HG02763 (cell line): Measurements from ENCODE around the gene C9orf72.
"Not testable (repeated sequence)": the region's sequence is repeated elsewhere in the genome, so short reads cannot be mapped to it uniquely, and the experiment has no call there.

Experiments
- ATAC-seq: cut with Tn5 transposase; IDR thresholded peaks from one replicate; pipeline ENCODE4 v1.9.1; 2021; ENCODE audit warnings: mild to moderate bottlenecking, moderate library complexity; ENCODE audit not compliant: unreplicated experiment

C9orf72 gene

GRCh38 chr9:27572918-27573633 is at the start of gene C9orf72:
C9orf72 (minus strand) TSS chr9:27573481; CDS start chr9:27567120, 6,361 bp downstream.
- ATAC-seq = peak; percentile 65

- no peak for ATAC-seq
These were observed 49.5 kb upstream of the C9orf72 start for GRCh38 chr9:27622693-27623340.

GRCh38 chr9:27619743-27620142 is 46.5 kb upstream of the C9orf72 start:
- ATAC-seq = no peak

GRCh38 chr9:27618066-27618465 is 44.8 kb upstream of the C9orf72 start:
- ATAC-seq = no peak

- ATAC-seq = no peak
These were observed 41.3 kb upstream of the C9orf72 start for GRCh38 chr9:27614551-27614950.

GRCh38 chr9:27612036-27612435 is 38.8 kb upstream of the C9orf72 start:
- not testable (repeated sequence) for ATAC-seq

GRCh38 chr9:27610622-27611021 is 37.3 kb upstream of the C9orf72 start:
- ATAC-seq = no peak

GRCh38 chr9:27602954-27603353 is 29.7 kb upstream of the C9orf72 start:
- ATAC-seq = no peak

GRCh38 chr9:27602142-27602861 is 29.0 kb upstream of the C9orf72 start:
- no peak for ATAC-seq

- no peak for ATAC-seq
These were observed 28.1 kb upstream of the C9orf72 start for GRCh38 chr9:27601396-27601795.

GRCh38 chr9:27600256-27600655 is 27.0 kb upstream of the C9orf72 start:
- ATAC-seq = no peak

- no peak for ATAC-seq
These were observed 26.6 kb upstream of the C9orf72 start for GRCh38 chr9:27599870-27600238.

GRCh38 chr9:27599102-27599869 is 26.0 kb upstream of the C9orf72 start:
- ATAC-seq = no peak

GRCh38 chr9:27595733-27596132 is 22.5 kb upstream of the C9orf72 start:
- no peak for ATAC-seq

GRCh38 chr9:27591672-27592071 is 18.4 kb upstream of the C9orf72 start:
- ATAC-seq = no peak

GRCh38 chr9:27591093-27591492 is 17.8 kb upstream of the C9orf72 start:
- no peak for ATAC-seq

- no peak for ATAC-seq
These were observed 17.4 kb upstream of the C9orf72 start for GRCh38 chr9:27590651-27591050.

- ATAC-seq = no peak
These were observed 16.2 kb upstream of the C9orf72 start for GRCh38 chr9:27589462-27589861.

- ATAC-seq = no peak
These were observed 13.0 kb upstream of the C9orf72 start for GRCh38 chr9:27586304-27586703.

GRCh38 chr9:27584931-27585330 is 11.7 kb upstream of the C9orf72 start:
- ATAC-seq = no peak

- no peak for ATAC-seq
These were observed 9.5 kb upstream of the C9orf72 start for GRCh38 chr9:27582794-27583193.
